AG04449 (cell line): ENCODE results near the gene AHRR.
A peak's percentile ranks its signal among the peaks of the same experiment; 100 is the strongest.

Source experiments
- CTCF ChIA-PET: fragments of 350-600 bp; formaldehyde crosslinking; extraction: SDS; loops from one replicate; lab custom pipeline; 2021; ENCODE audit warnings: antibody characterized with exemption; lab: Yijun Ruan, JAX
- POLR2A ChIA-PET: fragments of 400-600, 350-600 bp; formaldehyde crosslinking; extraction: SDS; loops from one replicate; lab custom pipeline; 2020; ENCODE audit warnings: antibody characterized with exemption, inconsistent platforms; lab: Yijun Ruan, JAX
- DNase-seq: peaks from one replicate; pipeline ENCODE4 v3.0.0-alpha.2; 2010; ENCODE audit warnings: low read depth, low spot score
- H3K4me3 ChIP-seq: 2 replicates; pipeline ENCODE4 v1.5.1; 2011; ENCODE audit warnings: low read depth, mild to moderate bottlenecking, control low read depth, low read length
- CTCF ChIP-seq: IDR thresholded peaks from one replicate; pipeline ENCODE4 v1.5.1; 2011; ENCODE audit warnings: mild to moderate bottlenecking, moderate library complexity, low read length, control low read depth, inconsistent platforms; ENCODE audit not compliant: insufficient read depth; ENCODE audit errors: missing control alignments

The AHRR gene

GRCh38 chr5:343461-344401 lies 22.2 kb downstream of the AHRR start:
- ChIA-PET POLR2A (interaction anchor here (1.0 kb wide), 2 partner anchors 51 to 73 kb away, joined by 3 to 4 read pairs; no protein-coding TSS in a partner anchor), CTCF (no interaction called here)
- TF ChIP-seq CTCF: no peak
- no peak for DNase-seq
- H3K4me3 ChIP-seq: peak overlapping the region; percentile 49

- ChIA-PET CTCF (no interaction called here), POLR2A (interaction anchor here (1.0 kb wide), 2 partner anchors 50 to 74 kb away, joined by 3 to 4 read pairs; no protein-coding TSS in a partner anchor)
- no peak for DNase-seq
- TF ChIP-seq CTCF: no peak
- no peak overlapping the region for H3K4me3 ChIP-seq
Measured at GRCh38 chr5:344668-345067, 23.2 kb downstream of the AHRR start.

GRCh38 chr5:345404-346195 lies 24.1 kb downstream of the AHRR start:
- POLR2A ChIA-PET: no interaction called here
- no peak overlapping the region for H3K4me3 ChIP-seq
- TF ChIP-seq CTCF: no peak
- no peak for DNase-seq
- CTCF ChIA-PET: interaction anchor here (0.9 to 1.6 kb wide), 3 partner anchors 8 to 24 kb away, joined by 3 to 7 read pairs (median 4); partner anchors contain the start of gene AHRR

GRCh38 chr5:346229-346935 lies 24.9 kb downstream of the AHRR start:
- TF ChIP-seq CTCF: no peak
- no peak overlapping the region for H3K4me3 ChIP-seq
- no peak for DNase-seq
- CTCF ChIA-PET: interaction anchor here (0.8 to 1.6 kb wide), 4 partner anchors 9 to 25 kb away, joined by 3 to 7 read pairs (median 4); partner anchors contain the start of gene AHRR
- POLR2A ChIA-PET: no interaction called here

GRCh38 chr5:347712-348284 lies 26.3 kb downstream of the AHRR start:
- POLR2A ChIA-PET: no interaction called here
- DNase-seq: no peak
- CTCF ChIA-PET: interaction anchor here (1.7 kb wide), 1 partner anchor 83 kb away, joined by 4 read pairs; no protein-coding TSS in a partner anchor
- no peak overlapping the region for H3K4me3 ChIP-seq
- TF ChIP-seq CTCF: no peak
